HCT116 (cell line): ENCODE data around the gene CACNB1.

ENCODE experiments used
- EZH2 ChIP-seq: fragments of 200-600 bp; sonication (generic); IDR thresholded peaks from 2 replicates; pipeline ENCODE4 v1.6.1; 2017; ENCODE audit warnings: antibody characterized with exemption, mixed run types
- EZH2phosphoT487 ChIP-seq: fragments of 200-600 bp; IDR thresholded peaks from 2 replicates; pipeline ENCODE4 v1.6.1; 2018; ENCODE audit warnings: antibody characterized with exemption, borderline replicate concordance
- POLR2A ChIP-seq: IDR thresholded peaks from 2 replicates; pipeline ENCODE4 v1.7.0; 2011; ENCODE audit warnings: borderline replicate concordance; ENCODE audit not compliant: insufficient read depth, insufficient read length; ENCODE audit errors: extremely low read depth
- POLR2AphosphoS5 ChIP-seq: IDR thresholded peaks from 2 replicates; pipeline ENCODE4 v1.6.1; 2011; ENCODE audit warnings: mild to moderate bottlenecking, low read depth, low read length, moderate library complexity
- SP1 ChIP-seq: IDR thresholded peaks from 2 replicates; pipeline ENCODE4 v1.6.1; 2012; ENCODE audit warnings: low read depth
- TCF7L2 ChIP-seq: IDR thresholded peaks from 2 replicates; pipeline ENCODE4 v1.7.0; 2011; ENCODE audit warnings: borderline replicate concordance, inconsistent platforms; ENCODE audit not compliant: insufficient read depth, insufficient read length; ENCODE audit errors: extremely low read depth
- ZFX ChIP-seq: fragments of 450-650 bp; IDR thresholded peaks from 2 replicates; pipeline ENCODE4 v1.6.1; 2017
- TF ChIP-seq, protein P1 (sequence below), 3 experiments: fragments of 200-600 bp in 1 of 3; sonication (generic) in 1 of 3; IDR thresholded peaks in 2 of 3; conservative IDR thresholded peaks in 1 of 3; 2 replicates each; pipeline ENCODE4 v1.5.1; 2012 to 2017; ENCODE audit warnings: low read depth in 2 of 3, low read length in 2 of 3, antibody characterized with exemption in 1 of 3, borderline replicate concordance in 1 of 3, control low read depth in 1 of 3, mild to moderate bottlenecking in 1 of 3, mixed read lengths in 1 of 3, mixed run types in 1 of 3, moderate library complexity in 1 of 3; ENCODE audit not compliant: insufficient read depth in 1 of 3

DNA sequence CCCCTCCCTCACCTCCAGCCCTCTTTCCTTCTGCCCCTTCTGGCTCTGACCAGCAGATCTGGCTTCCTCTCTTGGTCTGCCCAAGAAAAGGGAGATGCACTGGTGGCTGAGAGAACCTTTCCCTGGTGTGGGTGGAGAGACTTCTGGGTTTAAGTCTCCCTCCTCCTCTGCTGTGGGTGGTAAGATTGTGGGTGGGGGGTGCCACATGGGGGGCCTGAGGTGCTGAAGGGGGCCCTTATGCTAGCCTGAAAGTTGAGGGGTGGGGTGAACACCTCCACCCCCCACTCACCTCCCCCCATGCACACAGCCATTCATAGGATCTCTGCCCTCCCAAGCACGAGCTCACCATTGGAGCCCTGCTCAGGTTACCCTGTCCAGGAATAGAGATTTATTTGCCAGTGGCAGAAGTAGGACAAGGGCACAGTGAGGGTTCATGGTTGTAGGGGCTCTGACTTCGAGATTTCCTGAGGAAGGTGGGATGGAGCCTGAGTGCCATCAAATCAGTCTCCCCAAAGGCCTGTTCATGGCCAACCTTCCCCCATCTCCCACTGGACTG, 30.0 kb upstream of the CACNB1 start:
- TF ChIP-seq, protein P1, sequence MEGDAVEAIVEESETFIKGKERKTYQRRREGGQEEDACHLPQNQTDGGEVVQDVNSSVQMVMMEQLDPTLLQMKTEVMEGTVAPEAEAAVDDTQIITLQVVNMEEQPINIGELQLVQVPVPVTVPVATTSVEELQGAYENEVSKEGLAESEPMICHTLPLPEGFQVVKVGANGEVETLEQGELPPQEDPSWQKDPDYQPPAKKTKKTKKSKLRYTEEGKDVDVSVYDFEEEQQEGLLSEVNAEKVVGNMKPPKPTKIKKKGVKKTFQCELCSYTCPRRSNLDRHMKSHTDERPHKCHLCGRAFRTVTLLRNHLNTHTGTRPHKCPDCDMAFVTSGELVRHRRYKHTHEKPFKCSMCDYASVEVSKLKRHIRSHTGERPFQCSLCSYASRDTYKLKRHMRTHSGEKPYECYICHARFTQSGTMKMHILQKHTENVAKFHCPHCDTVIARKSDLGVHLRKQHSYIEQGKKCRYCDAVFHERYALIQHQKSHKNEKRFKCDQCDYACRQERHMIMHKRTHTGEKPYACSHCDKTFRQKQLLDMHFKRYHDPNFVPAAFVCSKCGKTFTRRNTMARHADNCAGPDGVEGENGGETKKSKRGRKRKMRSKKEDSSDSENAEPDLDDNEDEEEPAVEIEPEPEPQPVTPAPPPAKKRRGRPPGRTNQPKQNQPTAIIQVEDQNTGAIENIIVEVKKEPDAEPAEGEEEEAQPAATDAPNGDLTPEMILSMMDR (IDR thresholded peaks at IDR 0.05 in 2 of 3, conservative IDR thresholded peaks at IDR 0.05 in 1 of 3; ENCODE audit: borderline replicate concordance in 1 of 3, insufficient read depth in 1 of 3, low read depth in 2 of 3, low read length in 2 of 3): no peak
- TF ChIP-seq TCF7L2 (no peak), EZH2 (no peak), ZFX (no peak), SP1 (no peak), POLR2A (no peak), POLR2AphosphoS5 (no peak), EZH2phosphoT487 (no peak)
